NK-92 (cell line): ENCODE results near the gene HMCN2.
"Not testable (repeated sequence)": the region's sequence is repeated elsewhere in the genome, so short reads cannot be mapped to it uniquely, and the experiment has no call there.

ENCODE experiments used
- DNase-seq: peaks from one replicate; lab custom pipeline; 2025; ENCODE audit not compliant: unreplicated experiment; lab: John Stamatoyannopoulos, UW

Gene HMCN2

DNA sequence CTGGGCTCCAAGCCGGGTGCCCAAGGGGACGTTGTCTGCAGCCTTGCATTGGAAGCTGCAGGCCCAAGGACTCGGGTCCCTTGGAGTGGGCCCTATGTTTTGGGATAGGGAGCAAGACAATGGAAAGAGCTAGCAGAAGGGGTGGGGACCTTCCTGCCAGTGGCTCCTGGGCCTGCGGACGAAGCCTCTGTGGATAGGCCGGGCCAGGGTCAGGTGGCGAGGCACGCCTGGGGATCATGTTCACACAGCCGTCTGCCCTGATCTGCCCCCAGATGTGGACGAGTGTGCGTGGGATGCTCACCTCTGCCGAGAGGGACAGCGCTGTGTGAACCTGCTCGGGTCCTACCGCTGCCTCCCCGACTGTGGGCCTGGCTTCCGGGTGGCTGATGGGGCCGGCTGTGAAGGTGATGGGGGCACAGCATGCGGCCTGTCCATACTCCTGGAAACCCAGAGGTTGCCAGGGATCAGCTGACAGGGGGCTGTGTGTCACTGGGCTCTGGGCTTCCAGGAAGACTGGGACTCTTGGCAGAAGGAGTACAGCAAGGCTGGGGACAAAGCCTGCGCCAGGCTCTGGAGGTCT lies 162.6 kb downstream of the HMCN2 start:
- DNase-seq, result no peak

DNA sequence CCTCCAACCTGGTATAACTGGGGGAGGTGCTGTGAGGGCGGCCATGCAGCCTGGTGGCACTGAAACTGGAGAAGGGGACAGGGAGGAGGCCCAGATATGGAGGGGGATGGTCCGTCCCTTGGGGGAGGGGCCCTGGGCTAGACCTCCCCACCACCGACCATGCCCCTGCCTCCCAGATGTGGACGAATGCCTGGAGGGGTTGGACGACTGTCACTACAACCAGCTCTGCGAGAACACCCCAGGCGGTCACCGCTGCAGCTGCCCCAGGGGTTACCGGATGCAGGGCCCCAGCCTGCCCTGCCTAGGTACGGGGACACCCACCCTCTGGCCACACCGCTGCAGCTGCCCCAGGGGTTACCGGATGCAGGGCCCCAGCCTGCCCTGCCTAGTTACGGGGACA lies 163.8 kb downstream of the HMCN2 start:
- no peak for DNase-seq

DNA sequence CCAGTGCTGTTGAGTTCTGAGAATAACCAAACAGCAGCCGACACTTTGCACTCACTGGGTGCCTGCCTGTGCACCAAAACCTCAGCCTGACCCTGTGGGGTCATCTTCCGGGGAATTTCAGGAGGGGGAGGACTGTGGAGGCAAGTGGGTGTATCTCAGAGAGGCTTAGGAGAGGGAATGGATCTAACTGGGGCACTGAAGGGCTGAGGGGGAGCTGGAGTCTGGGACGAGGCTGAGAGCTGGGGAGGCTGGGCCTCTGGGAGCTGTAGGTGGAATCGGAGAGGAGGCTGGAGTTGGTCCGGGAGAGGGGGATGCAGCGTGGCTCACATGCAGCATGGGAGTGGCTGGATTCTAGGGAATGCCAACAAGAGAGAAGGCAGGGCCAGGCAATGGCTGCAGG lies 164.3 kb downstream of the HMCN2 start:
- no peak for DNase-seq

DNA sequence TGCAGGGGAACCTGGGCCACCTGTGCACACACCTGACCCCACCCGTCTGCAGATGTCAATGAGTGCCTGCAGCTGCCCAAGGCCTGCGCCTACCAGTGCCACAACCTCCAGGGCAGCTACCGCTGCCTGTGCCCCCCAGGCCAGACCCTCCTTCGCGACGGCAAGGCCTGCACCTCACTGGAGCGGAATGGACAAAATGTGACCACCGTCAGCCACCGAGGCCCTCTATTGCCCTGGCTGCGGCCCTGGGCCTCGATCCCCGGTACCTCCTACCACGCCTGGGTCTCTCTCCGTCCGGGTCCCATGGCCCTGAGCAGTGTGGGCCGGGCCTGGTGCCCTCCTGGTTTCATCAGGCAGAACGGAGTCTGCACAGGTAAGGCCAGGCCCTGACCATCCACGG lies 164.7 kb downstream of the HMCN2 start:
- no peak for DNase-seq

DNA sequence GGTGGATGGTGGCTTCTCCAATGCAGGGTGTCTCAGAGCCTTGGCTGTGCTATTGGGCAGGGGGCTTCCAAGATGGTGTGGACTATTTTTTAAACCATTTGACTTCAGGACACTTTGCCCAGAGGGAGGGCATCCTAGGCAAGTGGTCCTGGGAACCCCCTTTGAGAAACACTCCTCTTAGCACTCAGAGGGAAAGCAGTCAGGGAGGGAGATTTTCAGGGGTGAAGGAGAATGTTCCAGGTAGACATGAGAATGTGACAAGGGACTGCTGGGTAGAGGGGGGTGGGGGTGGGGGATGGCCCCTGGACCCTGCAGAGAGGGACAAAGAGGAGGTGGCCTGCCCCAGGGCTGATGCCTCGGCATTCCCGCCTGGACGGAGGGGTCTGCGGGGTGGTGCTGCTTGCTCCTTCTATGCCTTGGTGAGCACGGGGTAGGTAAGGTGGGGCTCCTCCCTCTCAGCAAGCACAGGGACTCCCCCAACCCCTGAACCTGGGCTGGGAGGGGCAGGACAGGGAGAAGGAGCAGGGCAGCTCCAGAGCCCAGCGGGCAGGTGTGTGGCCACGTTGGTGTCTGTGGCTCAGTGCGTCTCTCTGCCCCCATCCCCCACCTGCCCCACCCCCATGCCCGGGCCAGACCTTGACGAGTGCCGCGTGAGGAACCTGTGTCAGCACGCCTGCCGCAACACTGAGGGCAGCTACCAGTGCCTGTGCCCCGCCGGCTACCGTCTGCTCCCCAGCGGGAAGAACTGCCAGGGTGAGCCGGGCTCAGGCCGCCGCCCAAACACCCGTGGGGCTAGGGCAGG lies 165.4 kb downstream of the HMCN2 start:
- DNase-seq, result no peak

DNA sequence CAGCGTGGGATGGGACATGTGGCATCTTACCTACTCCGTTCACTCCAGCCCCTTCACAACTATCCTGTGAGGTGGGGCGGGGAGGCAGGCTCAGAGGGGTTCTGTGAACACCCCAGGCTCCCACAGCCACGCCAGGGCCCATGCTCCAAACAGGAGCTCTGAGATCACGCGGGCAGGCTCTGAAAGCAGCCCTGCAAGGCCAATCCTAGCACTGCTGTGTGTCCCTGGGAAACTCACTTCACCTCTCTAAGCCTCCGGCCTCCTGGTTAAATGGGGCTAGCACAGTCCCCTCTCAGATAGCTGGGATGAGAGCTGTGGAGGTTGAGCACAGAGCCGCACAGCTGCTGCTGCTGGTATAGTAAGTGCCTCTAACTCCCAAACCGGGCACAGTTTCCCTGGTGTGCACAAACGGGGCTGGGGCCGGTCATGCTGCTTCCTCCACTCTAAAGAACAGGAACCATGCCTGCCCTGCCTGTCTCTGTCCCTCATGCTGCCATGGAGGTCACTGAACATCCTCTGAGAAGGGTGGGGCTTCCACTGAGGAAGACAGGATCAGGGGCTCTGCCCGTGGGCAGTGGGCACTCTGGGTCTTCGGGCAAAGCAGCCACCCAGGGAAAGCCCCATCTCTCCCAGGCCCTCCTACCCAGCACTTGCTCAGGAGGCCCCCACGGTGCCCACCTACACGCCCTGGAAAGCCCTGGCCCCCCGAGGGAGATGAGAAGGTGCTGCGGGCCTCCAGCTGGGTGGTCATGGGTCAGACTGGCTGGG lies 166.2 kb downstream of the HMCN2 start:
- no peak for DNase-seq

DNA sequence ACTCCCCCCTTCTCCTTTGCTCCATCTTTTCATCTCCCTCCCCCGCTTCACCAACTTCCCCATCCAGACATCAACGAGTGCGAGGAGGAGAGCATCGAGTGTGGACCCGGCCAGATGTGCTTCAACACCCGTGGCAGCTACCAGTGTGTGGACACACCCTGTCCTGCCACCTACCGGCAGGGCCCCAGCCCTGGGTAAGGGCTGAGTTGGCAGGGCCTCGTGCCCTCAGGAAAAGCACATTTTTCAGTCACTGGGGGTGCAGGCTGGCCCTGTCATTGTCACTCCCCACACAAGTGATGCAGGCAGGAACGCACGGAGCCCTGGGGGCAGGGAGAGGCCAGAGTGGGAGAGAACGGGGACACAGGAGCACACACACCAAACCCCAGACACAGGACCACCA lies 166.8 kb downstream of the HMCN2 start:
- no peak for DNase-seq

DNA sequence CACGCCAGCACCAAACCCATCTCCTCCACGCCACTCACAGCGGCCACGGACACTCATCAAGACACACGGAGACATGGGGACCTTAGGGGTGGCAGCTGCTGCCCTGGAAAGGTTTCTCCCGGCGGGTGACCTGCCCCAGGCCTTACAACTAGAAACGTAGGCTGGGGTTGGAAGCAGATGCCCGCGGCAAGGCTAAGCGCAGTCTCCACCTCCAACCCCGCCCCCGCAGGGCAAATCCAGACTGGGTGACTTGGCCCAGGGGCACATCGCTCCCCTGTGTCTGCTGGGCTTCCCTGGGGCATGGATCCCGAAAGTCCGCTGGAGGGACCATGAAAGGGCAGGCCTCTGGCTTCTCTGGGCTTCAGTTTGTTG lies 167.2 kb downstream of the HMCN2 start:
- no peak for DNase-seq

DNA sequence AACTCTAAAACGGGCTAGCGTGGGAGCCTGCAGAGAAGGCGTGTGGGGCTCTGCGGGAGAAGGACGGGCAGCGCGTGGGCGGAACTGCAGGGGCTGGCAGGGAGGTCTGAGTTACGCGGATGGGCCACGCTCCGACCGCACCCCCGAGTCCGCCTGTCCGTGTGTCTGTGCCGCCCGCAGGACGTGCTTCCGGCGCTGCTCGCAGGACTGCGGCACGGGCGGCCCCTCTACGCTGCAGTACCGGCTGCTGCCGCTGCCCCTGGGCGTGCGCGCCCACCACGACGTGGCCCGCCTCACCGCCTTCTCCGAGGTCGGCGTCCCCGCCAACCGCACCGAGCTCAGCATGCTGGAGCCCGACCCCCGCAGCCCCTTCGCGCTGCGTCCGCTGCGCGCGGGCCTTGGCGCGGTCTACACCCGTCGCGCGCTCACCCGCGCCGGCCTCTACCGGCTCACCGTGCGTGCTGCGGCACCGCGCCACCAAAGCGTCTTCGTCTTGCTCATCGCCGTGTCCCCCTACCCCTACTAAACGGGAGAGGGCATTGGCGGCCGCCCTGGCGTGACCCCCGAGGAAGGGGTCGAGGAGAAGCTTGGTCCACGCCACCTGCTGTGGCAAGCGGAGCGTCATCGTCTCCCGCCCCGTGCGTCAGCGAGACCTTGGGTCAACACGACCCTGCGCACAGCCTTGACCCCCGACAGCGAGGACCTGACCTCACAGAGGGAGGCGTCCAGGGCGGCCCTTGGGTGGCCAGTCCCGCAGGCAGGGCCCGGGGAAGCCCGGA lies 167.8 kb downstream of the HMCN2 start:
- no peak for DNase-seq

DNA sequence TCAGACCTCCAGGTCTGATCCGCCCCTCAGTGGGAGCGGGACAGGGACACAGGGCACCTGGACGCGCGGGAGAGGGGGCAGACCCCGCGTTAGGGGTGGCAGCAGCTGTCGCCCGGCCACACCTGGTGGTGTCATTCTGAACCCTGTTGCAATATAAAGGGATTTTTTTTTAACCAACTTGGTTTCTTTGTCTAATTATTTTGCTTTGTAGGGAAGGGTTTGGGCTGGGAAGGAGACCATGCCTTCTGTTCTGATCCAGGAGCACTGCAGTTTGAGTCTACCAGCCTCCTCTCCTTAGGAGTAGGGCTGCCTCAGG lies 168.3 kb downstream of the HMCN2 start:
- DNase-seq, result no peak

DNA sequence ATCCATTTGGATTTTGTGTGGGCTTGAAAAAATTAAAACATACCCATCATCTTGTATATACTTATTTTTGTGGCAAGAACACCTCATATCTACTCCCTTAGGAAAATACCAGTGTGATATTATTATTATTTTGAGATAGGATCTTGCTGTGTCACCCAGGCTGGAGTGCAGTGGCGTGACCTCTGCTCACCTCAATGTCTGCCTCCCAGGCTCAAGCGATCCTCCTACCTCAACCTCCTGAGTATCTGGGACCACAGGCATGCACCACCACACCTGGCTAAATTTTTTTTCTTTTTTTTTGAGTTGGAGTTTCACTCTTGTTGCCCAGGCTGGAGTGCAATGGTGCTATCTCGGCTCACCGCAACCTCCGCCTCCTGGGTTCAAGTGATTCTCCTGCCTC lies 169.1 kb downstream of the HMCN2 start:
- not testable (repeated sequence) for DNase-seq

DNA sequence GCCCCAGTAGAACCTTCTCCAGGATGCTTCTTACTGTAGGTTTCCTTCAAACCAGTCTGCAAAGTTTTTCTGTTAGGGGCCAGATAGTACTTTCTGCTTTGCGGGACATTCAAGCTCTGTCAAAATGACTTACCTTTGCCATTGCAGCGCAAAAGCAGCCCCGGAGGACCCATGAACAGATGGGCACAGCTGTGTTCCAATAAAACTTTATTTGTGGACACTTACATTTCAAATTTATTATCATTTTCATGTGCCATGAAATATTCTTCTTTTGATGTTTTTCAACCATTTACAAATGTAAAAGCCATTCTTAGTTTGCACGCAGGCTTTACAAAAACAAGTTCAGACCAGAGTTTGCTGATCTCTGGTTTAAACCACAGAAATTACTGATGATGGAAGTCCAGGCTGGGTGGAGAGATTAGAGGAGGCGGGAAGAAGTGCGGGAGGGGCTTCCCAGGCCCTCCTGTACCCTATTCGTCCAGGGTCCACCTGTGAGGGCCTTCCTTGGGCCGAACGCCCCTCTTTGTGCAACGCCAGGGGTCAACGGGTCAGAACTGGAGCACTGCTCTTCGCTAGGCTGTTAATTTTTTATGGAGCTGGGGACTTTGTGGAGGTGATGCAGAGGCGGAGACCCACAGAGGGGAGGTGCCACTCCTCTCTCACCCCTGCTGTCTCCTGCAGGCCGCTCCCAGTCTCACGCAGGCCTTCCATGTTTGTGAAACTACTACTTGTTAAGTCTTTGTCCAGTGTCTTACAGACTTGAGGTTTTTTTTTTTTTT lies 171.6 kb downstream of the HMCN2 start:
- DNase-seq, result no peak

DNA sequence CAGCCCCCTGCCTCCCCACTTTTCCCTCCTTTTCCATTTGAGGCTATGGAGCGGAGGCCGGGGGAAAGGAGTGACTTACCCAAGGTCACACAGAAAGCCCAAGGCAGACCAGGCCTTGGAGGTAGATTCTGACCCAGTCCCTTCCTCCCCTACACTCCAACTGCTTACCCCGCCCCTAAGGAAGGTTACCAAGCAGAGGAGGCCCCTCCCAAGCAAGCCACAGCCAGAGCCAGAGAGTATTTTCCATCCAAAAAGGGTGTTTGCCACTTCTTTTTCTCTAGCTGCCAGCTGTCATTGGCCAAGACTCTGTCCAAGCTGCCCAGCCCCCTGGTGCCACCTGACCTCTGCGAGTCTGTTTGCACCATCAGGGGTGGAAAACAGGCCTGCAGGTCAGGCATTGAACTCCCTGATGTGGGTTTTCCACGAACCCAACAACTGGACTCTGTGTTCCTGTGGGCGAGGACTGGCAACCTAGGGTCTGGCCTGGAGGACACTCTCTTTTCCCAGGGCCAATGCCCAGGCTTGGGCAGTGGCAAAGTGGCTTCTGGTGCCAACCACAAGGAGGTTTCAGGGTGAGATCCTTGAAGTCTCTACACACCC lies 172.9 kb downstream of the HMCN2 start:
- no peak for DNase-seq

DNA sequence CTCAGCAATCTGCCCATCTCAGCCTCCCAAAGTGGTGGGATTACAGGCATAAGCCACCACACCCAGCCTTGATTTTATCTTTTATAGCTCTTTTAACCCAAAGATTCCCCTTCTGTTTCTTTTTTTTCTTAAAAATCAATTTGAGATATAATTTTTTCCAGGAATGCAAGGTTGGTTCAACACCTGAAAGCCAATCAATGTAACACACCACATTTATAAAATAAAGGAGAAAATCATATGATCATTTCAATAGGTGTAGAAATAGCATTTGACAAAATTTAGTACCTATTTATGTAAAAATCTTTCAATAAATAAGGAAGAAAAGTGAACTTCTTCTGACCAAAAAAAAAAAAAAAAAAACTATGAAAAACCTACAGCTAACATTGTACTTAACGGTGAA lies 175.5 kb downstream of the HMCN2 start:
- no peak for DNase-seq

DNA sequence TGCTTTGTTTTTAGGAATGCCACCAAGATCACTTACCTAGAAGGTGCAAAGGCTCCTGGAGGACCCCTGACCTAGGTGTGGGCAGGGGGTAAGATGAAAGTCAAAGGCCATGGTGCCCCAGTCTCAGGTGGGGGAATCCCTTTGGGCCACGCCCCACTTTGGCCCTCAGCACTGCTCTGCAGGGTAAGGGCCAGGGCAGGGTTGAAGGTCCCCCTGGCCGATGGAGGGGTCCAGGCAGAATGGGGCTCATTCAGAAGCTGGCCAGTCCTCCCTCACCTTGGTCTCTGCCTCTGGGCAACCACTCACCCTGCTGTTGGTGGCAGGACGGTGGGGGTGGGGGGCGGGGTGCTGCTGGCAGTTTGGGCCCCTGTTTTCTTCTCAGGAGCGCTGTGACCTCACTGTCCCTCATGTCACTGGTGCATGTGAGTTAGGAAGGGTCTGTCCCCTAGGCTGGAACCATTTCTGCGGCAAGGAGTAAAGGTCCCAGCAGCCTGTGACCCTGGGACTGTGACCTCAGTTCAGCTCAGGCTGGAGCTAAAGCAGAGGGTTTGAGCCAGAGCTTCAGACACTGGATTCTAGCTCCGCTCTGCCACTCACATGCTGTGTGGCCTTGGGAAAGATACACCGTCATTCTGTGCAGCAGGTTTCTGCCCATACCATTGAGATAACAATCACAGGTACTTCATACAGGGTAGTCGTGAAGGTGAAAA lies 177.3 kb downstream of the HMCN2 start:
- DNase-seq, result no peak

DNA sequence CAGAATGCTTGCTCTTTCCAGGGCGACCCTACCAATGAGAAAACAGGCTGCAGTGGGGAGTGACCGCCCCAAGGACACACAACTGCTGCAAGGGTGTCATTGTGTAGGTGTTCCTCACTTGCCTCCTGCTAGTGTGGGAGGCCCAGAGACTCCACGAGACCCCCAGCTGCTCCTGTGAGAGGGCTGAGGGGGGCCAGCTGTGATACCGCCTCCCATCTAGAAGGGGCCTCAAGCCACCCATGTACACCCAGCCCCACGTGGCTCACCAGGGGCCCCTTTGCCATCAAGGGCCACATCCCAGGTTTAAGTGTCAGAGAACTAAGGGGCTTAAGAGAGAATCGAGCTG lies 177.9 kb downstream of the HMCN2 start:
- no peak for DNase-seq

DNA sequence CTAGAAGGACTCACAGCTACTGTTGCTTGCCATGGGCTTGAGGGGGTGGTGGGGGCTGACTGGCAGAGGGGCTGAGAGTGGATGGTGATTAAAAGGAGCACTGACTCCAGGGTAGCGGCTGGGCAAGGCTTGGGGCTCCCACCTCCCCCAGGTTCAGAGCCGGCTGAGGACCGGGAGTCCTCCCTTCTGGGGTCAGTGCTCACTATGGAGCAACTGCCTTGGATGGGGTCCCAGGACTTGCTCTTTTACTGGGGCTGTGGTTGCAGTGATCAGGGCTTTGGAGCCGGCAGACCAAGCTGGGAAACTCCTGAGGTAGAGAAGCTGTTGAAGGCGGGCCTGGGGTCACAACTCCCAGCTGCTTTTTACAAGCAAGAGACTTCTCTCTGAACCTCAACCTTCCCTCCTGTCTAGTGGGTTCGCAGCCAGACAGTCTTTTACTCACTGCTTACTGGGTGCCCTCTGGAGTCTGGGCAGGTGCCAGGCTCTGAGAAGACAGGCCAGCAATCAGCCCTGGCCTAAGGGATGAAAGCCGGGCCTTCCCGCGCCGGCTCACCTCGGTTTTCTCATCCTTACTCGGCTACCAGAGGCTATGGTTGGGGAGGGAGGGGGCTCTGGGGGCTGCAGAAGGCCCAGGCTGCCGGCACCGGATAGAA lies 178.4 kb downstream of the HMCN2 start:
- DNase-seq, result no peak

DNA sequence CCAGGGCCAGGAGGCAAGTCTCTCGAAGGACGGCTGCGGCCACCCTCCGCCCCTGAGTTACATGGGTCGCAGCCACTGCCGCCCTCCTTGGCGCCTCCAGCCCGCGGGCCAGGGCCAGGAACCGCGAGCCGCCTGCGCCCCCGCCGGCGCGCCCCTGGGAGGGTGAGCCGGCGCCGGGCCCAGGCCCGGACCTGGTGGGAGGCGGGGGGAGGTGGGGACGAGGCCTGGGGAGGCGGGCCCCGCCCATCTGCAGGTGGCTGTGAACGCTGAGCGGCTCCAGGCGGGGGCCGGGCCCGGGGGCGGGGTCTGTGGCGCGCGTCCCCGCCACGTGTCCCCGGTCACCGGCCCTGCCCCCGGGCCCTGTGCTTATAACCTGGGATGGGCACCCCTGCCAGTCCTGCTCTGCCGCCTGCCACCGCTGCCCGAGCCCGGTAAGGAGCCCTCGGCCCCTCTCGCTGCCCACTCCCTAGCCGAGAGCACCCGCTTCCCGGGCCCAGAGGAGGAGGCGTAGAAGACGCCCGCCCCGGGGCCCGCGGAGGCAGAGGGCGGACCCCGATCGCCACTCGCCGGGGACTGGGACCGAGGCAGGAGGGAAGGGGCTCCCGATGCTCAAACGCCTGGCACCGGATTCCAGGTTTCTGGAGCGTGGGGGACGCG lies 179.1 kb downstream of the HMCN2 start, which contains the start of gene ASS1:
Gene ASS1, plus strand, starts transcription at position 397 of the 657 bp plus-strand sequence. CDS start 7,268 bp downstream, outside the sequence.
- no peak for DNase-seq
